KMS-11 (cell line): ENCODE data around the gene C12orf54.
"Not testable (repeated sequence)": the region's sequence is repeated elsewhere in the genome, so short reads cannot be mapped to it uniquely, and the experiment has no call there.

ENCODE experiments used
- H2AFZ ChIP-seq: fragments of 200-600 bp; sonication (generic); 2 replicates; pipeline ENCODE4 v1.6.1; 2016; ENCODE audit warnings: antibody characterized with exemption, mixed run types, low read depth
- H3K27ac ChIP-seq: fragments of 200-600 bp; sonication (generic); 2 replicates; pipeline ENCODE4 v1.6.1; 2016; ENCODE audit warnings: mild to moderate bottlenecking, mixed run types
- H3K27me3 ChIP-seq: fragments of 200-600 bp; sonication (generic); 2 replicates; pipeline ENCODE4 v1.6.1; 2017; ENCODE audit warnings: mild to moderate bottlenecking, low read depth, mixed run types, moderate library complexity; ENCODE audit not compliant: insufficient read depth
- H3K36me3 ChIP-seq: fragments of 200-600 bp; sonication (generic); 2 replicates; pipeline ENCODE4 v1.6.1; 2017; ENCODE audit warnings: mild to moderate bottlenecking, mixed run types; ENCODE audit not compliant: insufficient read depth
- H3K4me1 ChIP-seq: fragments of 200-600 bp; sonication (generic); 2 replicates; pipeline ENCODE4 v1.6.1; 2016; ENCODE audit warnings: mild to moderate bottlenecking, low read depth, mixed run types; ENCODE audit not compliant: poor library complexity, severe bottlenecking
- H3K4me2 ChIP-seq: fragments of 200-600 bp; sonication (generic); 2 replicates; pipeline ENCODE4 v1.7.0; 2016; ENCODE audit warnings: mild to moderate bottlenecking, mixed run types
- H3K4me3 ChIP-seq: fragments of 200-600 bp; sonication (generic); IDR thresholded peaks from 2 replicates; pipeline ENCODE4 v1.6.1; 2017; ENCODE audit warnings: low read depth, low read length, mixed read lengths; ENCODE audit not compliant: insufficient read depth
- H3K79me2 ChIP-seq: fragments of 200-600 bp; sonication (generic); 2 replicates; pipeline ENCODE4 v1.6.1; 2016; ENCODE audit warnings: low read depth, mixed run types; ENCODE audit not compliant: insufficient read depth
- H3K9ac ChIP-seq: fragments of 200-600 bp; sonication (generic); 2 replicates; pipeline ENCODE4 v1.6.1; 2016; ENCODE audit warnings: mild to moderate bottlenecking, mixed run types
- H4K20me1 ChIP-seq: fragments of 200-600 bp; sonication (generic); 2 replicates; pipeline ENCODE4 v1.6.1; 2016; ENCODE audit warnings: mild to moderate bottlenecking, mixed run types; ENCODE audit not compliant: insufficient read depth
- TF ChIP-seq, protein P1 (sequence below): fragments of 200-600 bp; sonication (generic); conservative IDR thresholded peaks from 2 replicates; pipeline ENCODE4 v1.6.1; 2017; ENCODE audit warnings: low read depth, mild to moderate bottlenecking, antibody characterized with exemption, low read length, moderate library complexity, mixed read lengths

The C12orf54 gene

GRCh38 chr12:48508987-48509386, 26.7 kb downstream of the C12orf54 start:
- Histone ChIP-seq H3K9ac (no peak overlapping the region), H3K4me2 (no peak overlapping the region), H3K79me2 (no peaks in the 10 kb centered on the region), H4K20me1 (no peaks in the 10 kb centered on the region), H2AFZ (no peak overlapping the region), H3K27me3 (no peaks in the 10 kb centered on the region), H3K36me3 (no peaks in the 10 kb centered on the region), H3K27ac (no peak overlapping the region), H3K4me3 (no peak overlapping the region), H3K4me1 (no peaks in the 10 kb centered on the region)
- TF ChIP-seq, protein P1, sequence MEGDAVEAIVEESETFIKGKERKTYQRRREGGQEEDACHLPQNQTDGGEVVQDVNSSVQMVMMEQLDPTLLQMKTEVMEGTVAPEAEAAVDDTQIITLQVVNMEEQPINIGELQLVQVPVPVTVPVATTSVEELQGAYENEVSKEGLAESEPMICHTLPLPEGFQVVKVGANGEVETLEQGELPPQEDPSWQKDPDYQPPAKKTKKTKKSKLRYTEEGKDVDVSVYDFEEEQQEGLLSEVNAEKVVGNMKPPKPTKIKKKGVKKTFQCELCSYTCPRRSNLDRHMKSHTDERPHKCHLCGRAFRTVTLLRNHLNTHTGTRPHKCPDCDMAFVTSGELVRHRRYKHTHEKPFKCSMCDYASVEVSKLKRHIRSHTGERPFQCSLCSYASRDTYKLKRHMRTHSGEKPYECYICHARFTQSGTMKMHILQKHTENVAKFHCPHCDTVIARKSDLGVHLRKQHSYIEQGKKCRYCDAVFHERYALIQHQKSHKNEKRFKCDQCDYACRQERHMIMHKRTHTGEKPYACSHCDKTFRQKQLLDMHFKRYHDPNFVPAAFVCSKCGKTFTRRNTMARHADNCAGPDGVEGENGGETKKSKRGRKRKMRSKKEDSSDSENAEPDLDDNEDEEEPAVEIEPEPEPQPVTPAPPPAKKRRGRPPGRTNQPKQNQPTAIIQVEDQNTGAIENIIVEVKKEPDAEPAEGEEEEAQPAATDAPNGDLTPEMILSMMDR: no peak

DNA sequence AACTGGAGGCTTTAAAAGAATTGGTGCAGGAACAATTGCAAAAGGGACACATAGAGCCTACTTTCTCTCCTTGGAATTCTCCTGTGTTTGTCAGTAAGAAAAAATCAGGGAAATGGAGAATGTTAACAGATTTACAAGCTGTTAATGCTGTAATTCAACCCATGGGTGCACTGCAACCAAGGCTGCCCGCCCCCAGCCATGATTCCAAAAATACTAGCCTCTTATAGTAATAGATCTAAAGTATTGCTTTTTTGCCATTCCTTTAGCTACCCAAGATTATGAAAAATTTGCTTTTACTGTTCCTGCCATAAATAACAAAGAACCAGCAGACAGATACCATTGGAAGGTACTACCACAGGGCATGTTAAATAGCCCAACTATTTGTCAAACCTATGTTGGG, 27.8 kb downstream of the C12orf54 start:
- Histone ChIP-seq H3K27me3 (no peaks in the 10 kb centered on the region), H3K4me1 (no peaks in the 10 kb centered on the region), H3K27ac (no peak overlapping the region), H2AFZ (no peak overlapping the region), H3K4me2 (no peak overlapping the region), H3K4me3 (no peak overlapping the region), H3K36me3 (no peaks in the 10 kb centered on the region), H3K79me2 (no peaks in the 10 kb centered on the region), H4K20me1 (no peaks in the 10 kb centered on the region), H3K9ac (no peak overlapping the region)
- TF ChIP-seq, protein P1: no peak

- Histone ChIP-seq H3K4me1 (no peaks in the 10 kb centered on the region), H2AFZ (no peak overlapping the region), H3K9ac (no peak overlapping the region), H4K20me1 (no peaks in the 10 kb centered on the region), H3K27me3 (no peaks in the 10 kb centered on the region), H3K4me2 (no peak overlapping the region), H3K79me2 (no peaks in the 10 kb centered on the region), H3K27ac (no peak overlapping the region), H3K36me3 (no peaks in the 10 kb centered on the region), H3K4me3 (no peak overlapping the region)
- TF ChIP-seq, protein P1: no peak
These were observed 30.6 kb downstream of the C12orf54 start for GRCh38 chr12:48512855-48513254.

- no peak overlapping the region for H2AFZ ChIP-seq
- no peaks in the 10 kb centered on the region for H3K79me2 ChIP-seq
- no peaks in the 10 kb centered on the region for H3K27me3 ChIP-seq
- no peak overlapping the region for H3K9ac ChIP-seq
- no peak overlapping the region for H3K4me2 ChIP-seq
- H3K4me1 ChIP-seq: no peaks in the 10 kb centered on the region
- H3K36me3 ChIP-seq: no peaks in the 10 kb centered on the region
- no peaks in the 10 kb centered on the region for H4K20me1 ChIP-seq
- TF ChIP-seq, protein P1: no peak
- H3K4me3 ChIP-seq: no peak overlapping the region
- no peak overlapping the region for H3K27ac ChIP-seq
These were observed 32.4 kb downstream of the C12orf54 start for GRCh38 chr12:48514728-48515127.

DNA sequence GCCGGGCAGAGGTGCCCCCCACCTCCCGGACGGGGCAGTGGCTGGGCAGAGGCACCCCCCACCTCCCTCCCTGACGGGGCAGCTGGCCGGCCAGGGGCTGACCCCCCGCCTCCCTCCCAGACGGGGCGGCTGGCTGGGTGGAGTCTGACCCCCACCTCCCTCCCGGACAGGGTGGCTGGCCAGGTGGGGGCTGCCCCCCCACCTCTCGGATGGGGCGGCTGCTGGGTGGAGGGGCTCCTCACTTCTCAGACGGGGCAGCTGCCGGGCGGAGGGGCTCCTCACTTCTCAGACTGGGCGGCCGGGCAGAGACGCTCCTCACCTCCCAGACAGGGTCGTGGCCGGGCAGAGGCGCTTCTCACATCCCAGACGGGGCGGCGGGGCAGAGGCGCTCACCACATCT, 38.1 kb downstream of the C12orf54 start:
- not testable (repeated sequence) for H3K27me3 ChIP-seq, H3K36me3 ChIP-seq, H3K79me2 ChIP-seq, H3K9ac ChIP-seq, H4K20me1 ChIP-seq, H3K4me2 ChIP-seq, H2AFZ ChIP-seq, H3K27ac ChIP-seq, H3K4me3 ChIP-seq, H3K4me1 ChIP-seq
